Left lung (tissue), 10 donors: ENCODE measurements around the gene PSENEN. TPM values are rescaled to one million over a fixed set of nuclear protein-coding genes. Genes with fewer than 3 reads are reported as not detected.
"Not testable (repeated sequence)": the region's sequence is repeated elsewhere in the genome, so short reads cannot be mapped to it uniquely, and the experiment has no call there.

Experiments used
- ATAC-seq: fragments of 200-7000 bp; cut with Tn5 transposase; one replicate; pipeline ENCODE4 v1.9.1; 2020; ENCODE audit warnings: moderate library complexity
- DNase-seq, 4 donors: peaks; one replicate each; pipeline ENCODE4 v3.0.0-alpha.2; 2013 to 2020
- H3K27ac ChIP-seq, 2 donors: fragments of 200-600 bp; sonication (generic) in 1 of 2; one replicate each; pipeline versions ENCODE4 v1.5.0 to v1.8.0; 2020 to 2021
- H3K27me3 ChIP-seq, 2 donors: fragments of 200-600 bp; sonication (generic) in 1 of 2; one replicate each; pipeline versions ENCODE4 v1.5.0 to v1.8.0; 2020 to 2021
- H3K36me3 ChIP-seq, 2 donors: fragments of 200-600 bp; sonication (generic) in 1 of 2; one replicate each; pipeline versions ENCODE4 v1.5.0 to v1.8.0; 2020 to 2021
- H3K4me1 ChIP-seq, 2 donors: fragments of 200-600 bp; one replicate each; pipeline ENCODE4 v1.8.0; 2021
- H3K4me3 ChIP-seq, 2 donors: fragments of 200-600 bp; sonication (generic) in 1 of 2; one replicate each; pipeline versions ENCODE4 v1.5.0 to v1.8.0; 2020 to 2021; ENCODE audit warnings: mild to moderate bottlenecking in 1 of 2
- H3K9me3 ChIP-seq, 2 donors: fragments of 200-600 bp; sonication (generic) in 1 of 2; one replicate each; pipeline versions ENCODE4 v1.5.0 to v1.8.0; 2020 to 2021
- CTCF ChIP-seq, 2 donors: fragments of 200-600 bp; sonication (generic) in 1 of 2; IDR thresholded peaks; one replicate each; pipeline versions ENCODE4 v1.5.0 to v1.8.0; 2021; ENCODE audit warnings: antibody characterized with exemption in 2 of 2
- intact Hi-C, 2 donors: fragments of 100-400 bp; cut with DNase I; formaldehyde crosslinking; loops; one replicate each; pipeline versions ENCODE4 v1.11.2 to v1.14.2; 2022
- polyA plus RNA-seq, 6 donors: library from polyadenylated mRNA; unstranded; fragments of 120-200 nt; gene quantifications; one replicate each; pipeline ENCODE4 v1.2.1, GENCODE V29; 2013; ENCODE audit not compliant: insufficient read length in 6 of 6
- total RNA-seq, 2 donors: library from RNA; stranded (reverse); fragmentation: NEBNext Ultra II Directional; extraction: Animal tissue kit (Norgen Biotek cat#: 25700); gene quantifications; one replicate each; pipeline ENCODE4 v1.2.1, GENCODE V29; 2021
- donor health status: DM: no; HTN: yes; CAD: no.
- donor health status: DM: no; HTN: no; CAD: no.

PSENEN gene
- total and polyA plus RNA-seq, 8 donors: 39.6 to 90.3 (median 50.6) TPM

- no peak for DNase-seq
- TF ChIP-seq CTCF (IDR thresholded peaks at IDR 0.05): no peak
- Histone ChIP-seq H3K27ac (no peak overlapping the region), H3K27me3 (peaks cover 7 to 21% of the 10 kb centered on the region in 2 donors), H3K4me1 (no peaks in the 10 kb centered on the region), H3K9me3 (no peaks in the 10 kb centered on the region), H3K36me3 (peaks cover 0 to 4% of the 10 kb centered on the region in 2 donors), H3K4me3 (no peak overlapping the region)
- no peak for ATAC-seq
- intact Hi-C loops: no loop called here
Measured at GRCh38 chr19:35792312-35792711, 46.9 kb downstream of the PSENEN start.

- TF ChIP-seq CTCF (IDR thresholded peaks at IDR 0.05): no peak
- no peaks in the 10 kb centered on the region for H3K4me1 ChIP-seq
- DNase-seq (no peak), ATAC-seq (no peak)
- no peaks in the 10 kb centered on the region for H3K9me3 ChIP-seq
- intact Hi-C loops: no loop called here
- no peak overlapping the region for H3K4me3 ChIP-seq
- H3K27ac ChIP-seq: no peak overlapping the region
- H3K36me3 ChIP-seq: no peaks in the 10 kb centered on the region
- H3K27me3 ChIP-seq: peaks cover 11 to 27% of the 10 kb centered on the region in 2 donors
Measured at GRCh38 chr19:35792888-35793287, 47.4 kb downstream of the PSENEN start.

GRCh38 chr19:35793381-35794165 lies 48.1 kb downstream of the PSENEN start:
- intact Hi-C loops: no loop called here
- no peak overlapping the region for H3K27ac ChIP-seq
- no peak overlapping the region for H3K4me3 ChIP-seq
- peaks cover 12 to 33% of the 10 kb centered on the region in 2 donors for H3K27me3 ChIP-seq
- no peak for ATAC-seq
- no peaks in the 10 kb centered on the region for H3K36me3 ChIP-seq
- no peaks in the 10 kb centered on the region for H3K9me3 ChIP-seq
- no peak for TF ChIP-seq CTCF (IDR thresholded peaks at IDR 0.05)
- no peaks in the 10 kb centered on the region for H3K4me1 ChIP-seq
- DNase-seq: no peak

GRCh38 chr19:35795564-35795963 lies 50.1 kb downstream of the PSENEN start:
- H3K9me3 ChIP-seq, DNase-seq, H3K27ac ChIP-seq, H3K4me3 ChIP-seq, ATAC-seq, H3K4me1 ChIP-seq, H3K36me3 ChIP-seq, intact Hi-C loops: not testable (repeated sequence)
- peaks cover 12 to 53% of the 10 kb centered on the region in 2 donors for H3K27me3 ChIP-seq

Other genes with a start within 250 kb of the PSENEN start
- gene DMKN, start 232.0 kb upstream of the PSENEN start, total RNA-seq: 100 to 1,000 TPM; 104 to 136 TPM
- 100 to 1,000 TPM in 5 of 6 donors, 10 to 100 TPM in 1; 92.5 to 140 (median 111) TPM for gene DMKN, start 232.0 kb upstream of the PSENEN start, polyA plus RNA-seq
- under 1 TPM in 1 of 2 donors, not detected in 1; 0.20 TPM for gene SBSN, start 217.3 kb upstream of the PSENEN start, total RNA-seq
- gene SBSN, start 217.3 kb upstream of the PSENEN start, polyA plus RNA-seq: under 1 TPM in 2 of 6 donors, not detected in 4; 0.09 to 0.11 TPM
- gene GAPDHS, start 212.2 kb upstream of the PSENEN start, total RNA-seq: not detected
- gene GAPDHS, start 212.2 kb upstream of the PSENEN start, polyA plus RNA-seq: not detected
- gene TMEM147, start 200.0 kb upstream of the PSENEN start, total RNA-seq: 100 to 1,000 TPM in 1 of 2 donors, 10 to 100 TPM in 1; 98.3 to 112 TPM
- gene TMEM147, start 200.0 kb upstream of the PSENEN start, polyA plus RNA-seq: 10 to 100 TPM; 52.7 to 62.3 (median 55.2) TPM
- not detected for gene ATP4A, start 182.0 kb upstream of the PSENEN start, total RNA-seq
- gene ATP4A, start 182.0 kb upstream of the PSENEN start, polyA plus RNA-seq: not detected
- not detected for gene PMIS2, start 159.5 kb upstream of the PSENEN start, total RNA-seq
- gene PMIS2, start 159.5 kb upstream of the PSENEN start, polyA plus RNA-seq: not detected
- gene HAUS5, start 132.9 kb upstream of the PSENEN start, total RNA-seq: 10 to 100 TPM; 12.1 to 12.7 TPM
- 10 to 100 TPM; 22.5 to 32.7 (median 26.7) TPM for gene HAUS5, start 132.9 kb upstream of the PSENEN start, polyA plus RNA-seq
- gene RBM42, start 116.6 kb upstream of the PSENEN start, total RNA-seq: 10 to 100 TPM; 57.8 to 64.1 TPM
- 10 to 100 TPM; 48.4 to 67.0 (median 61.3) TPM for gene RBM42, start 116.6 kb upstream of the PSENEN start, polyA plus RNA-seq
- 1 to 10 TPM in 1 of 2 donors, under 1 TPM in 1; 0.79 to 1.0 TPM for gene ETV2, start 103.9 kb upstream of the PSENEN start, total RNA-seq
- gene ETV2, start 103.9 kb upstream of the PSENEN start, polyA plus RNA-seq: 1 to 10 TPM; 1.5 to 3.5 (median 2.2) TPM
- 100 to 1,000 TPM; 291 to 295 TPM for gene COX6B1, start 97.3 kb upstream of the PSENEN start, total RNA-seq
- gene COX6B1, start 97.3 kb upstream of the PSENEN start, polyA plus RNA-seq: 100 to 1,000 TPM; 199 to 261 (median 234) TPM
- not detected for gene UPK1A, start 79.1 kb upstream of the PSENEN start, total RNA-seq
- under 1 TPM in 4 of 6 donors, not detected in 2; 0.18 to 0.48 (median 0.30) TPM for gene UPK1A, start 79.1 kb upstream of the PSENEN start, polyA plus RNA-seq
- under 1 TPM; 0.15 to 0.31 TPM for gene ZBTB32, start 41.1 kb upstream of the PSENEN start, total RNA-seq
- under 1 TPM; 0.32 to 0.94 (median 0.50) TPM for gene ZBTB32, start 41.1 kb upstream of the PSENEN start, polyA plus RNA-seq
- 10 to 100 TPM; 29.4 to 39.1 TPM for gene KMT2B, start 27.6 kb upstream of the PSENEN start, total RNA-seq
- 10 to 100 TPM; 27.9 to 38.0 (median 33.9) TPM for gene KMT2B, start 27.6 kb upstream of the PSENEN start, polyA plus RNA-seq
- 10 to 100 TPM; 14.1 to 25.8 TPM for gene IGFLR1, start 3.2 kb upstream of the PSENEN start, total RNA-seq
- 1 to 10 TPM; 2.0 to 6.1 (median 5.1) TPM for gene IGFLR1, start 3.2 kb upstream of the PSENEN start, polyA plus RNA-seq
- 10 to 100 TPM; 15.2 to 16.6 TPM for gene U2AF1L4, start 233 bp upstream of the PSENEN start, total RNA-seq
- gene U2AF1L4, start 233 bp upstream of the PSENEN start, polyA plus RNA-seq: 10 to 100 TPM; 16.0 to 20.5 (median 17.7) TPM
- 1 to 10 TPM; 6.6 to 9.9 TPM for gene LIN37, start 2.9 kb downstream of the PSENEN start, total RNA-seq
- gene LIN37, start 2.9 kb downstream of the PSENEN start, polyA plus RNA-seq: 10 to 100 TPM; 11.0 to 14.5 (median 12.7) TPM
- gene HSPB6, start 11.4 kb downstream of the PSENEN start, total RNA-seq: 10 to 100 TPM; 38.3 to 39.7 TPM
- 10 to 100 TPM; 51.8 to 91.7 (median 71.3) TPM for gene HSPB6, start 11.4 kb downstream of the PSENEN start, polyA plus RNA-seq
- gene PROSER3, start 12.5 kb downstream of the PSENEN start, total RNA-seq: 10 to 100 TPM; 21.8 to 22.2 TPM
- 10 to 100 TPM; 19.0 to 21.4 (median 20.8) TPM for gene PROSER3, start 12.5 kb downstream of the PSENEN start, polyA plus RNA-seq
- 10 to 100 TPM; 11.4 to 11.9 TPM for gene ARHGAP33, start 29.9 kb downstream of the PSENEN start, total RNA-seq
- gene ARHGAP33, start 29.9 kb downstream of the PSENEN start, polyA plus RNA-seq: 10 to 100 TPM; 23.7 to 35.6 (median 29.4) TPM
- gene PRODH2, start 67.2 kb downstream of the PSENEN start, total RNA-seq: not detected
- under 1 TPM in 3 of 6 donors, not detected in 3; 0.15 to 0.31 (median 0.16) TPM for gene PRODH2, start 67.2 kb downstream of the PSENEN start, polyA plus RNA-seq
- under 1 TPM in 1 of 2 donors, not detected in 1; 0.08 TPM for gene NPHS1, start 106.9 kb downstream of the PSENEN start, total RNA-seq
- gene NPHS1, start 106.9 kb downstream of the PSENEN start, polyA plus RNA-seq: 1 to 10 TPM in 3 of 6 donors, under 1 TPM in 3; 0.45 to 2.0 (median 1.0) TPM
- gene KIRREL2, start 111.3 kb downstream of the PSENEN start, total RNA-seq: under 1 TPM in 1 of 2 donors, not detected in 1; 0.08 TPM
- gene KIRREL2, start 111.3 kb downstream of the PSENEN start, polyA plus RNA-seq: 1 to 10 TPM in 5 of 6 donors, under 1 TPM in 1; 0.76 to 3.5 (median 2.4) TPM
- 1 to 10 TPM; 3.0 to 8.6 TPM for gene APLP1, start 122.9 kb downstream of the PSENEN start, total RNA-seq
- gene APLP1, start 122.9 kb downstream of the PSENEN start, polyA plus RNA-seq: 10 to 100 TPM in 1 of 6 donors, 1 to 10 TPM in 5; 8.0 to 11.0 (median 9.3) TPM
- 10 to 100 TPM; 11.8 to 19.1 TPM for gene NFKBID, start 154.9 kb downstream of the PSENEN start, total RNA-seq
- 1 to 10 TPM; 3.7 to 9.5 (median 7.2) TPM for gene NFKBID, start 154.9 kb downstream of the PSENEN start, polyA plus RNA-seq
- 10 to 100 TPM; 24.7 to 26.0 TPM for gene HCST, start 156.9 kb downstream of the PSENEN start, total RNA-seq
- 1 to 10 TPM; 3.6 to 5.9 (median 4.4) TPM for gene HCST, start 156.9 kb downstream of the PSENEN start, polyA plus RNA-seq
- gene TYROBP, start 162.6 kb downstream of the PSENEN start, total RNA-seq: 100 to 1,000 TPM; 205 to 407 TPM
- gene TYROBP, start 162.6 kb downstream of the PSENEN start, polyA plus RNA-seq: 10 to 100 TPM; 12.3 to 15.7 (median 13.3) TPM
- gene LRFN3, start 190.7 kb downstream of the PSENEN start, total RNA-seq: 10 to 100 TPM; 12.2 to 14.8 TPM
- gene LRFN3, start 190.7 kb downstream of the PSENEN start, polyA plus RNA-seq: 10 to 100 TPM in 3 of 6 donors, 1 to 10 TPM in 3; 8.0 to 13.6 (median 11.1) TPM
- gene SDHAF1, start 249.5 kb downstream of the PSENEN start, total RNA-seq: 10 to 100 TPM; 14.0 to 16.5 TPM
- gene SDHAF1, start 249.5 kb downstream of the PSENEN start, polyA plus RNA-seq: 10 to 100 TPM in 5 of 6 donors, 1 to 10 TPM in 1; 9.4 to 13.3 (median 10.9) TPM